Mononuclear cell (primary cell): ENCODE measurements around the gene PITRM1. TPM values are rescaled to one million over a fixed set of nuclear protein-coding genes. Genes with fewer than 3 reads are reported as not detected.

Source experiments
- H3K27me3 ChIP-seq: 2 replicates; pipeline ENCODE4 v1.6.0; 2011; ENCODE audit warnings: low read length, control low read depth; ENCODE audit not compliant: insufficient read depth
- H3K4me1 ChIP-seq: 2 replicates; pipeline ENCODE4 v1.5.1; 2011; ENCODE audit warnings: mild to moderate bottlenecking, low read length, control low read depth; ENCODE audit not compliant: insufficient read depth
- H3K4me3 ChIP-seq: 2 replicates; pipeline ENCODE4 v1.5.1; 2011; ENCODE audit warnings: mild to moderate bottlenecking, low read length, moderate library complexity
- H3K9me3 ChIP-seq: 2 replicates; pipeline ENCODE4 v1.5.1; 2011; ENCODE audit warnings: low read depth, mild to moderate bottlenecking, control low read depth, low read length
- total RNA-seq: library from RNA; depleted of rRNA; stranded (reverse); fragments of >200 nt; gene quantifications from one replicate; pipeline ENCODE4 v1.2.3, GENCODE V29; 2012

The PITRM1 gene
- total RNA-seq, 1 donor, result 52.7 TPM

- Histone ChIP-seq H3K9me3 (no peaks in the 10 kb centered on the region), H3K4me1 (peaks cover 4% of the 10 kb centered on the region), H3K4me3 (no peak overlapping the region), H3K27me3 (no peaks in the 10 kb centered on the region)
Measured at GRCh38 chr10:3102720-3103427, 69.7 kb downstream of the PITRM1 start.

DNA sequence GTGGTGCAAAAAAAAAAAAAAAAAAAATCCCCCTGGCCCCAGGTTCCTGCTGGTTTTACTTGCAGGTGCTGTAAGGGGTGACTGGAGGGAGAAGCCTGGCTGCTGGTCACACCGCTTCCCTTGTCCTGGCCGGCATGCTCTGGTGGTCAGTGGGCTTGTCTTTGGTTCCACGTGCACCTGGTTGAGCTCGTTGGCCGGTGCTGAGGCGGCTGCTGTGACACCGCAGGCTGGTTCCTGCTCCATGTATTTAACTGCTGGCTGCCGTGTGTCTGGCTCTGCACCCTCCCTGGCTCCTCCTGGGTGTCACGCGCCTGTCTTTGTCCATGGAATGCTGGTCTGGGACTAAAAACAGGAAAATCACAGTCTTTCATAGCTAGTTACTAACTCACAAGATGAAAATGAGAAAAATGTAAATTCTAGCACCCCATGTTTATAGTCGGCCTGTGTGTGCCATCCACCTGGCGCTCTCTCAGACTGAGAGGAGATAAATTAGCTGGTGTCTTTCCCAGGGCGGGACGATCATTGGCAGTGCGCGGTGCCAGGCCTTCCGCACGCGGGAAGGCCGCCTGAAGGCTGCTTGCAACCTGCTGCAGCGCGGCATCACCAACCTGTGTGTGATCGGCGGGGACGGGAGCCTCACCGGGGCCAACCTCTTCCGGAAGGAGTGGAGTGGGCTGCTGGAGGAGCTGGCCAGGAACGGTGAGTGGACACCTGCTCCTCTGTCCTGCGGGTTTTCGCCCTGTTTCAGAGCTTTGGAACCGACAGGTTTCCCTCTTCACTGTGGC, 71.5 kb downstream of the PITRM1 start:
- Histone ChIP-seq H3K4me3 (no peak overlapping the region), H3K27me3 (no peaks in the 10 kb centered on the region), H3K9me3 (no peaks in the 10 kb centered on the region), H3K4me1 (peaks cover 10% of the 10 kb centered on the region)

- peaks cover 18% of the 10 kb centered on the region for H3K4me1 ChIP-seq
- H3K9me3 ChIP-seq, result no peaks in the 10 kb centered on the region
- H3K4me3 ChIP-seq, result no peak overlapping the region
- H3K27me3 ChIP-seq, result no peaks in the 10 kb centered on the region
Measured at GRCh38 chr10:3100093-3100792, 72.3 kb downstream of the PITRM1 start.

DNA sequence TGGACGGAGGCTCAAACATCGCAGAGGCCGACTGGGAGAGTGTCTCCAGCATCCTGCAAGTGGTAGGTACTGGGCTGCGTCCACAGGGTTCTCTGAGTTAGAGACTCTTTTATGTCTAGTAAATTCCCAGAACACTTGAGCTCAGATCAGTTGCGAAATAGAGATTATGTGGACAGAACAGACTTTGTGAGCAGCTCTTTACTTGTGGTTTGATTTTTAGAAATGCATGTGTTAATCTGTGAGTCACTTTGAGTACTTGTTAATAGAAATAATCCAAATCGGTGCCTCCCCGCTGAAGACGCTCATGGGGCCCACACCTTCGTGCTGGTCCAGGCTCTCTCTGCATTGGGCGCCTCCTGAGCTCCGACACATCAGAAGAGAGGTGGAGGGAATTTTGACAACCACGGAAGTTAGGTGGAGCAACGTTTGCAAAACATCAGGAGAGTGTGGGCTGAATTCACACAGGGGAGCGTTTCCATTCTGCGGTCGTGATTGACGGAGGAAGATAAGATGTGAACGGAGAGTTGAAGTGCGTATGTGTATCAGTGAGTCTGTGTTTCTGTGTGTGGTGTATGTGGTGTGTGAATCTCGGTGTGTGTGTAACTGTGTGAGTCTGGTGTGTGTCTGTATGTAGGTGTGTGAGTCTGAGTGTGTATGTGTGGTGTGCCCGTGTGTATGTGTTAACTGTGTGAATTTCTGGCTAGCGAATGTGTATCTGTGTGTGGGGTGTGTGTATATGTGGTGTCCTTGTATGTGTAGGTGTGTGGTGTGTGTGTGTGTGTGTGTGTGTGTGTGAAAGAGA, 73.1 kb downstream of the PITRM1 start:
- Histone ChIP-seq H3K4me1 (peaks cover 26% of the 10 kb centered on the region), H3K4me3 (no peak overlapping the region), H3K27me3 (no peaks in the 10 kb centered on the region), H3K9me3 (no peaks in the 10 kb centered on the region)

DNA sequence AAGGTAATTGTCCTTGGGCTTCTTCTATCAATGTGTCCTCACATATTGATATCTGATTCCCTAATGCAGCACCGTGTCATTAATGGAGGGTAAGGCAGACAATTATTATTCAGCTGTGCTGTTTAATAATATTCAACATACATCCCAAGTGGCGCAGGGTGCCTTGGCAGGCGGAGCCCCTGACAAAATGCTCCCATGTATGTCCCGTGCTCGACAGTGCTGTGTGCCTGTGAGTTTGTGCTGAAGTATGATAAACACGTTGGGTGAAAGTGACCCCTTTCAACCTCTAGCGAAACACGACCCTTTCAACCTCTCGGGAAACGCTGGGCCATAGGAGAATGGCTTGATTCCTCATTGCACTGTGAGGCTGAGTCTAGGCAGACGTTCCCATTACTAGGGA, 73.9 kb downstream of the PITRM1 start:
- Histone ChIP-seq H3K4me3 (no peak overlapping the region), H3K27me3 (no peaks in the 10 kb centered on the region)

DNA sequence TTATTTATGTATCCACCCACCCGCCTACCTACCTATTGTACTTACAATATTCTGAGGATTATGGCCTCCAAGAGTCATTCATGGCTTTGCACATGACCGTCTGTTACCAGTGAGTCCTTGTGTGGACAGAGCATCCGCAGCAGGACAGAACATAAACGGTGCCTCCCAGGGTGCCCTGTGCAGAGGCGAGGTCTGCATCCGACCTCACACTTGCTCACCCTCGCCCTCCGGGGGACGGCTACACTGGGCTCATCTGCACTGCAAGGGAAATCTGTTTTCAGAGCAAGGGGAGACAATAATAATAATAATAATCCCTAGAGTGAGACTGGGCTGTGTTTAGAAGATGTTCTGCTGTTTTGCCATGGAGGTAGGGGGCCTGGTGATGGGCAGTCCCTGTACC, 75.4 kb downstream of the PITRM1 start:
- no peaks in the 10 kb centered on the region for H3K9me3 ChIP-seq
- H3K27me3 ChIP-seq, result no peaks in the 10 kb centered on the region
- peaks cover 43% of the 10 kb centered on the region for H3K4me1 ChIP-seq
- no peak overlapping the region for H3K4me3 ChIP-seq

More for the DNA sequence above, 73.9 kb downstream of the PITRM1 start:
- H3K4me1 ChIP-seq, result peaks cover 34% of the 10 kb centered on the region
- H3K9me3 ChIP-seq, result no peaks in the 10 kb centered on the region

DNA sequence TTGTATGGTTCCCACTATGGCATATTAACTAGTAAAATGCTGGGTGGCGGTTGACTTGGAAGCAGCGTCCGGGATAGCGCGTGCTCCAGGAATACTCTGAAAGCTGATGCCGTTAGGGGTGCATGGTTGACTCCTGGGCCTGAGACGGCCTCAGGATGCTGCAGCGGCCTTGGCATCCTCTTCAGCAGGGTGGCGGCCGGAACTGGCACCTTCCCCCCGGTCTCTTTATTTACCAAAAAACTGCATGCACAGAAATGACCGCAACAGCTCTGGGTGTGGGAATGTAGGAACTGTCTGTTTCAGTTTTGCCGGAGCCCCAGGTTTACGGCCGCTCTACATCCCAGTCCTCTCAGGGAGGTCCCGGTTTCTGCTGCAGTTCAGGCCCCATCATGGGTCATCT, 76.4 kb downstream of the PITRM1 start:
- peak overlapping the region; percentile 22 for H3K4me3 ChIP-seq
- H3K4me1 ChIP-seq, result peaks cover 48% of the 10 kb centered on the region
- H3K9me3 ChIP-seq, result no peaks in the 10 kb centered on the region
- no peaks in the 10 kb centered on the region for H3K27me3 ChIP-seq

DNA sequence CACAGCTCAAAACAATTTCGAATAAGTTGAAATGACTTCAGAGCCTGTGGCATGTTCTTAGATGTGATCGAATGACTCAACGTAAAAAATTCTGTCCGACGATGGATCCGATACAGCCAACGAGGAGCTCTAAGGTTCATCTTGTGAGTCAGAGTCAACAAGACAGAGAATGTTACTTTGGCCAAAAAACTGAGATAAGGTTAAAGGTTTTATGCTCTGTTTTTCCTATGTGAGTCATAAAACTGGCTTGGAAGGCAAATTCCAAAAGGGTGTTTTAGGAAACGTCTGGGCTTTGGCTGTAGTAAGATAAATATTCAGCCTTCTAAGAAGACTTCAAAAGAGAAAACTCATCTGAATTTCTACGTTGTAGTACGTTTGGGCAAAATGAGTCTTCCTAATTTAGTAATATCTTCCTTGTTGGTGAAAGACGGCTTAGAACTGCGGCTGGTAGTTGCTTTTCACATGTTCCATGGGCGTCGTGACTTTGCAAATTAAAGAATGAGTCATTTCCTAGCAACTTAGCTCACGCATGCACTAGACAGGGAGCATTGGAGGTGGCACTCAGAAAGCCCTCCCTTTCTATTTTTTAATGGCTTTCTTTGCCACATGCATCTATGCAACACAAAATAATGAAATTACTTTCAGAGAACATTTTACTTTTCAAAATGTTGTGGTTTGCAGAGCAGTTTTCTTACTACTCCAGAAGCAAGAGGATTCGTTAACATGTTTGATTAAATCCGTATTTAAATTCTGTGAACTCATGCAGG, 77.0 kb downstream of the PITRM1 start:
- H3K27me3 ChIP-seq, result no peaks in the 10 kb centered on the region
- peak overlapping the region; percentile 22 for H3K4me3 ChIP-seq
- peaks cover 51% of the 10 kb centered on the region for H3K4me1 ChIP-seq

DNA sequence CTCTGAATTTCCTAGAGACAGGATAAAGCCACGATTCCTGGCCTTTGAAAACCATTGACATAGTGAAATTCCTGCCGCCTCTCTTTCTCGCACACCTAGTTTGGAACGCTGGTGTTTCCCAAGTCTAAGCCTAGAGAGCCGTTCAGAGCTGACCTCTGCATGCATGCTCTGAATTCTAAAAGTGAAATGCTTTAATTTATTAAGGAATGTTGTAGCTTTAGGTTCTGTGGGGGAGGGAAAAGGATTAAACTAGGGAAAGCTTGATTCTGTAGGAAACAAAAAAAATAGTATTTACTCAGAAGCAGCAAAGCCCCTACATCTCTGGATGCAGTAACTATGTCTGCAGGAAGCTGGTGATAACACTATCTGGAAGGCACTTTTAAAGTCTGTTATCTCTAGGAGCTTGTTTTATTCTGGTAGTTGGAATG, 78.0 kb downstream of the PITRM1 start:
- H3K27me3 ChIP-seq, result no peaks in the 10 kb centered on the region
- H3K4me3 ChIP-seq, result no peak overlapping the region
- no peaks in the 10 kb centered on the region for H3K9me3 ChIP-seq
- peaks cover 50% of the 10 kb centered on the region for H3K4me1 ChIP-seq

More for the DNA sequence above, 77.0 kb downstream of the PITRM1 start:
- no peaks in the 10 kb centered on the region for H3K9me3 ChIP-seq

GRCh38 chr10:3093996-3094395, 78.6 kb downstream of the PITRM1 start:
- no peak overlapping the region for H3K4me3 ChIP-seq
- H3K9me3 ChIP-seq, result no peaks in the 10 kb centered on the region
- peaks cover 47% of the 10 kb centered on the region for H3K4me1 ChIP-seq
- no peaks in the 10 kb centered on the region for H3K27me3 ChIP-seq

- no peaks in the 10 kb centered on the region for H3K9me3 ChIP-seq
- H3K4me1 ChIP-seq, result peaks cover 47% of the 10 kb centered on the region
- H3K27me3 ChIP-seq, result no peaks in the 10 kb centered on the region
- H3K4me3 ChIP-seq, result no peak overlapping the region
Measured at GRCh38 chr10:3091921-3092320, 80.7 kb downstream of the PITRM1 start.

DNA sequence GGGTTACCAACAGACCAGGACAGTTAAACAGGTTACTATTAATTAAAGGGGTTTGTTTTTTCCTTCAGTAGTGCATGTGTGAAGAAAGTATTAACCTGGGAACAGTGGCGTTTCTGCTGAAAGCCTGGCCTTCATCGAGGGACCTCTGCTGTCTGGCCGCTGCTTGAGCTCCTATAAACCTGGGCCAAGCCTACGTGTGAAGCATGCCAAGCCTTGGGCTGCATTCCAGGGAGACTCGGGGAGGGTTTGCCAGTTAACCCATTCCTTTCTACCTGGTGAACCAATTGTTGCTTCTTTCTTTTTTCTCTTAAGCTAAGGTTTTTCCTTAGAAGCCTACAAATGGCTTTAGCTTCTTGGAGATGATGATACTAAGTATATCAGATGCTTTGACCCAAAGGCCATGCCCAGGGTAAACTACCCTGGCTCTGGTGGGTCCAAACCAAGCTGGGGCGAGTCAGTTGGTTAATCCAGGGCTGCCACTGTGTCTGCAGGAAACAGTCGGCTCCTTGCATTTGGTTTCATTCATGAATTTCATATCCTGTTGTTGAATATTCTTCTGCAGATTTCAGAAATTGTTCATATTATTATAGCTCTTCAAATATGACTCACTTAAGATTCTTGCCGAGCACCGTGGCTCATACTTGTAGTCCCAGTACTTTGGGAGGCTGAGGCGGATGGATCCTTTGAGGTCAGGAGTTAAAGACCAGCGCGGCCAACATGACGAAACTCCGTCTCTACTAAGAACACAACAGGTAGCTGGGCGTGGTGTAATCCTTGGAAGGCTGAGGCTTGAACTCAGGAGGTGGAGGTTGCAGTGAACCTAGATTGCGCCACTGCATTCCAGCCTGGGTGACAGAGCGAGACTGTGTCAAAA, 81.4 kb downstream of the PITRM1 start:
- Histone ChIP-seq H3K27me3 (no peaks in the 10 kb centered on the region), H3K4me3 (no peak overlapping the region), H3K4me1 (peaks cover 42% of the 10 kb centered on the region), H3K9me3 (no peaks in the 10 kb centered on the region)

- Histone ChIP-seq H3K27me3 (no peaks in the 10 kb centered on the region), H3K4me1 (peaks cover 34% of the 10 kb centered on the region), H3K4me3 (no peak overlapping the region), H3K9me3 (no peaks in the 10 kb centered on the region)
Measured at GRCh38 chr10:3090388-3090787, 82.2 kb downstream of the PITRM1 start.
